GM19351 (cell line): ENCODE results near the gene PPM1N.

Experiments
- ATAC-seq: cut with Tn5 transposase; IDR thresholded peaks from one replicate; pipeline ENCODE4 v1.9.1; 2021; ENCODE audit warnings: mild to moderate bottlenecking, moderate library complexity; ENCODE audit not compliant: unreplicated experiment

Gene PPM1N, protein sequence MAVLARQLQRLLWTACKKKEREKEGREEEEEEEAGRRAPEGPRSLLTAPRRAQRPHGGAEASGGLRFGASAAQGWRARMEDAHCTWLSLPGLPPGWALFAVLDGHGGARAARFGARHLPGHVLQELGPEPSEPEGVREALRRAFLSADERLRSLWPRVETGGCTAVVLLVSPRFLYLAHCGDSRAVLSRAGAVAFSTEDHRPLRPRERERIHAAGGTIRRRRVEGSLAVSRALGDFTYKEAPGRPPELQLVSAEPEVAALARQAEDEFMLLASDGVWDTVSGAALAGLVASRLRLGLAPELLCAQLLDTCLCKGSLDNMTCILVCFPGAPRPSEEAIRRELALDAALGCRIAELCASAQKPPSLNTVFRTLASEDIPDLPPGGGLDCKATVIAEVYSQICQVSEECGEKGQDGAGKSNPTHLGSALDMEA

DNA sequence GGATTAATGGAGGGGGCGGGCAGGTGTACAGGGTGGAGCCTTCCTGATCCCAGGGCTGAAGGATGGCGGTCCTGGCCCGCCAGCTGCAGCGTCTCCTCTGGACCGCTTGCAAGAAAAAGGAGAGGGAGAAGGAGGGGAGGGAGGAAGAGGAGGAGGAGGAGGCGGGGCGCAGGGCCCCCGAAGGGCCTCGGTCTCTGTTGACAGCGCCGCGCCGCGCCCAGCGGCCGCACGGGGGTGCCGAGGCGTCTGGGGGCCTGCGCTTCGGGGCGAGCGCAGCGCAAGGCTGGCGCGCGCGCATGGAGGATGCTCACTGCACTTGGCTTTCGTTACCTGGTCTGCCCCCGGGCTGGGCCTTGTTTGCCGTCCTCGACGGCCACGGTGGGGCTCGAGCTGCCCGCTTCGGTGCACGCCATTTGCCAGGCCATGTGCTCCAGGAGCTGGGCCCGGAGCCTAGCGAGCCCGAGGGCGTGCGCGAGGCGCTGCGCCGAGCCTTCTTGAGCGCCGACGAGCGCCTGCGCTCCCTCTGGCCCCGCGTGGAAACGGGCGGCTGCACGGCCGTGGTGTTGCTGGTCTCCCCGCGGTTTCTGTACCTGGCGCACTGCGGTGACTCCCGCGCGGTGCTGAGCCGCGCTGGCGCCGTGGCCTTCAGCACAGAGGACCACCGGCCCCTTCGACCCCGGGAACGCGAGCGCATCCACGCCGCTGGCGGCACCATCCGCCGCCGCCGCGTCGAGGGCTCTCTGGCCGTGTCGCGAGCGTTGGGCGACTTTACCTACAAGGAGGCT is at the start of gene PPM1N:
TSS of gene PPM1N (plus strand) at position 33 of the 785 bp plus-strand sequence. CDS start at position 63, 30 bp downstream.
- ATAC-seq = no peak

DNA sequence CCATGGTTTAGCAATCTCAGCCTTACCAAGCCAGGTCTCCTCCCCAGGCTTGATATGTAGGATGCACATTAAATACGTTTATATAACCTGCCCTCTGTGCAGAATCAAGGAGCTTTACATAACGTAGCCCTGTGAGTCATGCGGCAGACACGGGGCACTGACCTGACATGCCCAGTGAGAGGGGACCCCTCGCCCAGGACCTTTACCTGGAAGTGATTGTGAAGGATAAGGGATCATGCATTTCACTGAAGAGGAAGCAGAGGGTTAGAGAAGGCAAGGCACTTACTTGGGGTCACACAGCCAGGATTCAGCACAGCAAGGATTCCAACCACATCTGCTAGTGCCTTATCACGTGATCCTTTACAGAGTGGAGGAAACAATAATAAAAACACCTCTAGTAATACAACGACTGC is 49.4 kb upstream of the PPM1N start:
- no peak for ATAC-seq

DNA sequence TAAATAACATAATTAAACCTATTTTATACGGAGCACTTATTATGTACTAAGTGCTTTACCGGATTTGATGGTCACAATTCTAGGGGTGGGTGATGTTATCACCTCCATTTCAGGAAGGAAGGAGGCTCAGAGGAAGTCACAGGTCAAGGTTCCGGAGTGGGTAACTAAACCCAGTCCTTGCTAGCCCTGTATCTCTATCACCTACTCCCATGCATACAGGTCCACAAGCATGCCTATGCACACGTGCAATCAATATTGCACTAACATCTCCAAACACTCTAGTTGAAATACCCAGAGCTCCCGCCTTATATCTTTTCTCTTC is 48.3 kb upstream of the PPM1N start:
- ATAC-seq = no peak

DNA sequence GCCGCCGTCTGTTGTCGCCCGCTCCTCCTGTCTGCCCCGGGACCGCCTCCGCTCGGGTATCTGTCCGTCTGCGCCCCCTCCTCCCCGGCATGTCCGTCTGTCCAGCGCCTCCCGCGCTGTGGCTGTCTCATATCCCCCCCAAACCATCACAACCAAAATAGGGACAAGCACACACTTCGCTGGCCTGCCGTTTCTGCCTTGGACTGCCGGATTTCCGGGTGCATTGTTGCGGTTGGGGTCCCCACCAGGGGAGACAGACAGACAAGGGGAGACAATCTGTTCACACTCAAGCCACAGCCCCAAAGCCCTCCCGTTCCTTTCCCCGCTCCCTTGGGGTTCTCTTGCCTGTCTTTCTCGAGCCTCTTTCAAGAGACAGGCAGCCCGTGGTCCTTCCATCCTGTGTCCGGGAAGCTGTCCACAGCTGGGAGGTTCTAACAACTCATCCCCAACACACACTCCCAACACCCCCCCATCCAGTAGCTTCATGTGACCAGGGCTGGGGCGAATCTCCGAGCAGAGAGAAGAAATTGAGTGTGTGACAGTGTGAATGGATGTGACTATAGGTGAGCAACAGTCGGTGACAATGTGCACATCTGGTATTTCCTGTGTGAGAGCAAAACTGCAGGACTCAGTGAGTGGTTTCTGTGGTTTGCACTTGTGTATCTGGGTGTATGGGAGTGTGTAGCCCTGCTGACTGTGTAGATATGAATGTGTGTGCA is 47.0 kb upstream of the PPM1N start:
- ATAC-seq = no peak

DNA sequence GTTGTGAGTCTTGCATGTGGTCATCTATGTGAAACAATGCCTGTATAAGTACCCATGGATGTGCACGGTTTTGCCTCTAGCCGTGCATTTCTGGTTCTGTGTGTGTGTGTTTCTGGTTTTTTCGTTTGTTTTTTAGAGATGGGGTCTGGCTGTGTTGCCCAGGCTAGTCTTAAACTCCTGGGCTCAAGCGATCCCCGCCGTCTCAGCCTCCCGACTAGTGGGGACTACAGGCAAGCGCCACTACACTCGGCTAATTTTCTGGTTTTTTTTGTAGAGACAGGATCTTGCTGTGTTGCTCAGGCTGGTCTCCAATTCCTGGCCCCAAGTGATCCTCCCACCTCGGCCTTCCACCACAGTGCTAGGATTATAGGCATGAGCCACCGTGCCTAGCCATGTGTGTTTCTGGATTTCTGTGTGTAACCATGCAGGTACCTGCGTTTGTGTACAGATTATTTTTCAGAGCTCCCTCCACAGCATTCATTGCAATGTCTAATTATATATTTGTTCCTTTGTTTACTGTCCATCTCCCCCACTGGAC is 46.3 kb upstream of the PPM1N start:
- no peak for ATAC-seq

DNA sequence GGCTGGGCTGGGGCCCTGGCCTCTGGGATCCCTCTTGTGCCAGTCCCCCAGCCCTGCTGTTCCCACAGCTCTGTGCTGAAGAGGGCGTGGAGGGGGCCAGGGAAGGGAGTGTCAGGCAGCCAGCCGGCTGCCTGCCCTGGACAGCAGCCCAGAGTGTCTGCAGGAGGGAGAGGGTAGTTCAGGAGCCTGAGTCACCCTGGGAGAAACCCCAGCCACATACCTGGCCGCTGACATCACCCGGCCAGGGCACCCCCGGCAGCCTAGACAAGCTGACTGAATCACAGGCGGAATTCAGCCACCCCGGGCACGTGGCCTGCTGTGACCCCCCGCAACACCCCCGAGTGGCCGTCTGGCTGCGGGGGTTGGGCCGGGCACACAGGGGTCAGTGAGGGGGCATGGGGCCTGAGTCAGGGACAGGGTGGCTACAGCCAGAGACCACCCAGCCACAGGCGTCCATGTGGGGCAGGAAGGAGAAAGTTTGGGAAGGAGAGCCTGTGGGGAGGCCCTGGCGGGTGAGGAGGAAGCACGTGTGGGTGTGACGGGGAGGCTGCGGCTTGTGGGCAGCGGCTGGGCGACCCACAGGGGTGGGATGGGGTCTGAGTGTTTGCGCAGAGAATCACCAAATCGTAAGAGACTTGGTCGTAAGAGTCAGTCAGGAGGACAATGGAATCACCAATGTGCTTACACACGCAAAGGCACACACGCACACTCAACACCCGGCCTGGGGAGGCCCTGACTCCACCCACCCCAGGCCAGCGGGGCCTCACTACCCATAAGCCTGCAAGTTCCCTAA is 42.3 kb upstream of the PPM1N start:
- ATAC-seq = no peak

DNA sequence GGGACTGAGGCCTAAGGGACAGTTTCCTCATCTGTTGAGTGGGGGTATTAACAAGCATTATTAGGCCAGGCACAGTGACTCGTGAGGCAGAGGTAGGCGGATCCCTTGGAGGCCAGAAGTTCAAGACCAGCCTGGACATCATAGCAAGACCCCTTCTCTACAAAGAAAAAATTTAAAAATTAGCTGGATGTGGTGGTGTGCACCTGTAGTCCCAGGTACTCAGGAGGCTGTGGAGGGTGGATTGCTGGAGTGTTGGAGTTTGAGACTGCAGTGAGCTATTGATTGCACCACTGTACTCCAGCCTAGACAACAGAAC is 41.8 kb upstream of the PPM1N start:
- ATAC-seq = no peak

DNA sequence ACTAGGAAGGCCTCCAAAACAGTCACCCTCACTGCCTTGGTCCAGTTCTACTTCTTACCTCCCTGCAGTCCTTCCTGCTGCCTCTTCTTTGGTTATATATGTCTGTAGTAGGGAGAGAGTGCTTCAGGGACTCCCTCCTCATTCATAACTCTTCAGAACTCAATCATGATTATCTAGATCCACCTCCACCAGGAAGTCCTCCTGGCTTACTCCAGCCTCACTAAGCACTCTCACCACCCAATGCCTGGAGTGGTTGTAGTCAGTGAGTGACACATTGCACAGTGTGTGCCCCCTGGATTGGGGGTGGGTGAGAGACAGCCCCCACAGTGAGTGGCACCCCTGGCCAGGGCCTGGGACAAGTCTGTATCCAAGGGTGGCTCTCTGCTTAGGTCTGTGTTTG is 40.5 kb upstream of the PPM1N start:
- ATAC-seq = no peak

DNA sequence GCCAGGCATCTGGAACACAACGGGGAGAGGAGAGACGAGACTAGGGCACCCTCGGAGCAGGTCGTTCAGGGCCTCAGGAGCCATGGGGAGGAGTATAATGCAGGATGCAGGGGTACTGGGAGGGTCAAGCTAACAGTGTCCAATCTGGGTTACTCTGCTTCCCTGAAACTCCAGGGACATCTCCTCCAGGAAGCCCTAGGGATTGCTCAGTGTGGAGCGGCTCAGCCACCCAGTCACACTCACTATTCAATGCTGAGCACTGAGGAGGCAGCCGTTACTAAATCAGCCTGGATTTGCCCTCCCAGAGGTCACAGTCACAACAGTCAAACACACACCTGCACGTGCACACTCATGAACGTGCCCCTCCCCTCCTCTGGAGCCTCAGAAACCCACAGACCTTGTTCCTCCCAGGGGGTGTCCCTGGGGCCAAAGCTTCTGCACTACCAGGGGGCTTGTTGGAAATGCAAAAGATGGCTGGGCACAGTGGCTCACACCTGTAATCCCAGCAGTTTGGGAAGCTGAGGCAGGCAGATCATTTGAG is 37.4 kb upstream of the PPM1N start:
- ATAC-seq = no peak

DNA sequence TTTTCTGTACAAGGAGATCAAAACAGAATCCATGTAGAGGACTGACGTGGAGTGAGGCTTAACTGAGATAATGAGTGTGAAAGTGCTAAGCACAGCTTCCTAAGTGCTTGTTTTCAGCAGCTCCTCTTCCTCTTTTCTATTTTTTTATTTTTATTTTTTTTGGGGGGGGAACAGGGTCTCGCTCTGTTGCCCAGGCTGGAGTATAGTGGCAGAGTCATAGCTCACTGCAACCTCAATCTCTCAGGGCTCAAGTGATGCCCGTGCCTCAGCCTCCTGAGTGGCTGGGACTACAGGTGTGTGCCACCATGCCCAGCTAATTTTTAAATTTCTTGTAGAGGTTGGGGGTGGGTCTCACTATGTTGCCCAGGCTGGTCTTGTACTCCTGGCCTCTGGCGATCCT is 36.1 kb upstream of the PPM1N start:
- ATAC-seq = no peak

DNA sequence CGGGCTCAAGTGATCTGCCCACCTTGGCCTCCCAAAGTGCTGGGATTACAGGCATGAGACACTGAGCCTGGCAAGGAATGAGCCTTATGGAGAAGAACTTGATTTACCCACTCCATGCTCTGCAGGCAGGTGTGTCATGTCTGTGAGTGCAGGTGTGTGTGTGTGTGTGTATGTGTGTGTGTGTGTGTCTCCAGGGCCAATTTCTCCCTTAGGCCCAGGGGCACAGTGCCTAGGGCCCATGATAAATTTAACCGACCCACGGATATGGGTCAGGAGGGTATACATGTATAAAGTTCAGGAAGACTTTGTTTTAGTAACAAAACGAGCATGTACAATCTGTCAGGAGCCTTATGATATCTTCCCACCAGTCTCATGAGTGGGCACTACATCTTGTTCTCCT is 35.0 kb upstream of the PPM1N start:
- no peak for ATAC-seq

DNA sequence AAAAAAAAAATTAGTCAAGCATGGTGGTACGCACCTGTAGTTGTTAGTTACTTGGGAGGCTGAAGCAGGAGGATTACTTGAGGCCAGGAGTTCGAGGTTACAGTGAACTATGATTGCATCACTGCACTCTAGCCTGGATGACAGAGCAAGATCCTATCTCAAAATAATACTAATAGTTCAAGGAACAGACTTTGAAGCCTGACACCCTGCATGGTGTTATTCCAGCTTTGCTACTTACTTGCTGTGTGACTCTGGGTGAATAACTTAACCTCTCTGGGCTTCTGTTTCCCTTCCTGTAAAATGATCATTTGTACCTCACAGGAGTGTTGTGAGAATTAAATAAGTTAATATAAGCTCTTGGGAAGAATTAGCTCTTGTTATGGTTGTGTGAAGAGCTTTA is 34.0 kb upstream of the PPM1N start:
- ATAC-seq = no peak

DNA sequence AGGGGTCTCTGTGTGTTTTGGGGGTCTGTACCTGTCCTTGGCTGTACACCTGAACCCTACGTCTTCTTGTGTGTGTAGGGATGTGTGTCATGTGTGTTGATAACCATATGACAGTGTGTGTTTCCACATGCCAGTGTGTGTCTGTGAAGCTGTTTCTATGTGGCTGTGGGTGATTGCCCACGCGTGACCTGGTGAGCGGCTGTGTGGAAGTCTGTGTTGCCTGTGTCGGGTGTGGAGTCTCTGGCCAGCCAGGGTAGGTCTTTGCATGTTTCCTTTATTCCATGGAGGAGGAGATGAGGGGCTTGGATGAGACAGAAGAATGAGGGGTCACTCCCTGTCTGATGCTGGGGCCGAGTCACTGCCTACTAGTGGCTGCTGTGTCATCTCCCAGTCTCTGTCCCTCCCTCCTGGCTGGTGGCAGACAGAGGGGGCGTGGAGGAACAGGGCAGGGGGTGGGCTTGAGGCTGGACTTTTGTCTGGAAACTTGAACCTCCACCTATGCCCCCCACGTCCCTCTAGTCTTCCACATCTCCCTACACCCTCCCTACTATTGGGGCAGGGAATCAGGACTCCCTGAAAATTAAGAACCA is 33.3 kb upstream of the PPM1N start:
- ATAC-seq = no peak

DNA sequence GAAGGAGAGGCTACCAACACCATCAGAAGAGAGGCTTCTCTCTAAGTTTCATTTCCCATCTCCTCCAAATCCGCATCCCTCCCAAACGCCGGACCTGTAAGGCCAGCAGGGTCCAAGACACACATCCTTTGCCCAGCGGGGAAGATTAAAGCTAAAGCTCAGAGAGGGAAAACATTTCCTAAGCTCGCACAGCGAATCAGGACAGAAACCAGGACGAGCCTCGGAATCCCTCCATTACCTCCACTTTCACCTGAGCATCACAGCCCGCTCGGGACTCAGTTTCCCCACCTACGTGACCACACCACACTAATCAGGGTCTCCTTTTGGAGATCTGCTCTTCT is 31.2 kb upstream of the PPM1N start:
- ATAC-seq = no peak

DNA sequence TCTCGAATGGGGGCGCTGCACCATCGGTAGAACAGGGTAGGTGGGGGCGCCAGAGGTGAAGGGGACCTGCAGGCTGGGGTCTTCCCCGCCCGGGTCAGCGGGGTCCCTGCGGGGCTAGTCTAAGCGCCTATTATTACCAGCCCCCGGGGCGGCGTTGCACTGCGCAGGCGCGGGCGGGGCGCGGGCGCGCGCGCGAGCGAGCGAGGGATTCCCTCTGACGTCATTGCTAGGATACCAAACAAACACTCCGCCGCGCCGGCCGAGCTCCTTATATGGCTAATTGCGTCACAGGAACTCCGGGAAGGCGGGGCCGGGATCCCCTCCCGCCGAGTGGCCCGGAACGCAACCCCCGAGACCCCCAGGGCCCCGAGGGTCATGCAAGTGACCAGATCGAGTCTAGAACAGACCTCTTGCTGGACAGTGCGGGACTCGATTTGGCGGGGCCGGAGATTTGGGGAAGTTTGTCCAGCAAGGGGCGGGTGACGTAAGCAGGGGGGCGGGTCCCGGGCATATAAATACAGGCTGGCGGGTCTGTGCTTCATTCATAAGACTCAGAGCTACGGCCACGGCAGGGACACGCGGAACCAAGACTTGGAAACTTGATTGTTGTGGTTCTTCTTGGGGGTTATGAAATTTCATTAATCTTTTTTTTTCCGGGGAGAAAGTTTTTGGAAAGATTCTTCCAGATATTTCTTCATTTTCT is 30.6 kb upstream of the PPM1N start, which contains the start of gene FOSB:
TSS of gene FOSB (plus strand) at position 541 of the 703 bp plus-strand sequence. CDS start 591 bp downstream, outside the sequence.
- ATAC-seq = peak; percentile 39

DNA sequence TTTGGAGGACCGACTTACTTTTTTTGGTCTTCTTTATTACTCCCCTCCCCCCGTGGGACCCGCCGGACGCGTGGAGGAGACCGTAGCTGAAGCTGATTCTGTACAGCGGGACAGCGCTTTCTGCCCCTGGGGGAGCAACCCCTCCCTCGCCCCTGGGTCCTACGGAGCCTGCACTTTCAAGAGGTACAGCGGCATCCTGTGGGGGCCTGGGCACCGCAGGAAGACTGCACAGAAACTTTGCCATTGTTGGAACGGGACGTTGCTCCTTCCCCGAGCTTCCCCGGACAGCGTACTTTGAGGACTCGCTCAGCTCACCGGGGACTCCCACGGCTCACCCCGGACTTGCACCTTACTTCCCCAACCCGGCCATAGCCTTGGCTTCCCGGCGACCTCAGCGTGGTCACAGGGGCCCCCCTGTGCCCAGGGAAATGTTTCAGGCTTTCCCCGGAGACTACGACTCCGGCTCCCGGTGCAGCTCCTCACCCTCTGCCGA is 30.0 kb upstream of the PPM1N start:
- ATAC-seq = no peak

DNA sequence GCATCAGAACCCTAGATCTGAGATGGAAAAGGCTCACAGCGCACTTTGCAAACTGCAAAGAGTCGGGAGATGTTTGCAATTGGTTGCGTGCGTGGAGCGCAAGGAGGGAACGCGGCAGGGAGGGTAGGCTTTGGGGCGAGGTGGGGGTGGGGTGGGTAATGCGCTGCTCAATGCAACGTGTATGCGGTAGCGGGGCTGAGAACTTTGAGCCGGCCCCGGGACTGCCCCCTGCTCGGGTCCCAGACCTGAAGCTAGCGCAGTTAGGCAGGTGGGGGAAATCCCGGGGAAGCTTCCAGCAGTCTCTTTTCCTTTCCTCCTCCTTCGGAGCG is 29.5 kb upstream of the PPM1N start:
- peak; percentile 19 for ATAC-seq

DNA sequence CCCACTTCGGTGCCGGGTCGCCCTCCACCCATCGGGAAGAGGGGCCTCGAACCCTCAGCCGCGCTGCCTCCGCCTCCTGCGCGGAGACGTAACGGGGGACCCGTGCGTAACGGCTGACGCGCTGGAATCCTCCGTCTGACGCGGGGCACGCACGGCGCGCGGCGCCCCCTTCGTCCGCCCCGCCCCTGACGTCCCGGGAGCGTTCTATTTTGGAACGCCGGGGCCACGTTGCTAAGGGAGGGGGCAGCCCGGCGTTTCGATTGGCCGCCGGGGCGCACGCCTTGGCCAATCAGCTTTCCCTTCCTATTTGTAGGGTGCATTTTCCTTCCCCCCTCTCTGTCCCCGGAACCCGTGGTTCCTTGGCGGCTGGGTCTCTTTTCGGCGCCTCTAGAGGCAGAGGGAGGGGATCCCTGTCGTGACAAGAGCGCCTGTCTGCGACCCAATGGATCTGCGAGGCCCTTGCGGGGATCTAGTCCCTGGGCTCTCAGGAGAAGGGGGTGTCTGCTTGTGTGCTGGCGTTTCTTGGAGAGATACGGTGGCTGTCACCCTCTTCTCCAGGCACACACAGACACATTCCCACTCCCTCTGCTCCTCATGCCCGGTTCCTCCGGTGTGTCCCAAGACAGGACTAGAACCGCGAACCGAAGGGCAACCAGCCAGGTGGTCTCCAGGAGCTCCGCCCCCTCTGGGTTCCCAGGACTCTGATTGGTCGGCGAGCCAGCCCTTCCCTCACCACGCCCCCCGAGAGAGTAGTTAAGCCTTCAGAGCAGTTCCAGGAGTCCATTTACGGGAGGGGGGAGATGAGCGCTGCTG is 28.9 kb upstream of the PPM1N start:
- peak; percentile 68 for ATAC-seq
